Stimulated activated naive CD8-positive, alpha-beta T cell treated with anti-CD3 and anti-CD28 coated beads, Interleukin-15, Interleukin-2, amounts not matched to agents 100 U/mL and 50 U/mL, for 24 hours (primary cell): ENCODE results near the gene OLFML3.
"Not testable (repeated sequence)": the region's sequence is repeated elsewhere in the genome, so short reads cannot be mapped to it uniquely, and the experiment has no call there.

Source experiments
- ATAC-seq: fragments of 150-1000 bp; cut with Tn5 transposase; one replicate; pipeline ENCODE4 v1.10.0; 2021
- DNase-seq: peaks from one replicate; pipeline ENCODE4 v3.0.0; 2021

Gene OLFML3

GRCh38 chr1:113978863-113979702, at the start of gene OLFML3:
OLFML3 (plus strand) TSS chr1:113979474; CDS start chr1:113979517, 43 bp downstream.
- peak; percentile 72 for DNase-seq
- ATAC-seq, result no peak

GRCh38 chr1:113929750-113930498, 49.4 kb upstream of the OLFML3 start:
- ATAC-seq (peak; percentile 38), DNase-seq (peak; percentile 70)

- DNase-seq (peak; percentile 72), ATAC-seq (peak; percentile 71)
These were observed 48.6 kb upstream of the OLFML3 start for GRCh38 chr1:113930499-113931161.

- DNase-seq, result no peak
These were observed 47.8 kb upstream of the OLFML3 start for GRCh38 chr1:113931451-113931851.

GRCh38 chr1:113934006-113934405, 45.3 kb upstream of the OLFML3 start:
- DNase-seq (no peak), ATAC-seq (no peak)

More at GRCh38 chr1:113931451-113931851, 47.8 kb upstream of the OLFML3 start:
- no peak for ATAC-seq

- DNase-seq, result no peak
- no peak for ATAC-seq
These were observed 44.7 kb upstream of the OLFML3 start for GRCh38 chr1:113934511-113935055.

- ATAC-seq, result no peak
- no peak for DNase-seq
These were observed 44.1 kb upstream of the OLFML3 start for GRCh38 chr1:113935176-113935575.

- peak; percentile 30 for ATAC-seq
- no peak for DNase-seq
These were observed 43.3 kb upstream of the OLFML3 start for GRCh38 chr1:113935970-113936369.

- ATAC-seq (no peak), DNase-seq (no peak)
These were observed 42.1 kb upstream of the OLFML3 start for GRCh38 chr1:113937146-113937545.

GRCh38 chr1:113938192-113938591, 41.1 kb upstream of the OLFML3 start:
- no peak for ATAC-seq
- no peak for DNase-seq

GRCh38 chr1:113940365-113941244, 38.7 kb upstream of the OLFML3 start:
- ATAC-seq (peak; percentile 78), DNase-seq (peak; percentile 69)

- peak; percentile 22 for ATAC-seq
- no peak for DNase-seq
These were observed 38.1 kb upstream of the OLFML3 start for GRCh38 chr1:113941245-113941559.

- DNase-seq (no peak), ATAC-seq (no peak)
These were observed 36.7 kb upstream of the OLFML3 start for GRCh38 chr1:113942527-113942926.

- DNase-seq (no peak), ATAC-seq (no peak)
These were observed 36.1 kb upstream of the OLFML3 start for GRCh38 chr1:113943028-113943811.

GRCh38 chr1:113945329-113945728, 33.9 kb upstream of the OLFML3 start:
- ATAC-seq (no peak), DNase-seq (no peak)

GRCh38 chr1:113946112-113946511, 33.2 kb upstream of the OLFML3 start:
- no peak for DNase-seq
- ATAC-seq, result no peak

- ATAC-seq, result peak; percentile 55
- no peak for DNase-seq
These were observed 32.4 kb upstream of the OLFML3 start for GRCh38 chr1:113946678-113947387.

- ATAC-seq (no peak), DNase-seq (no peak)
These were observed 31.7 kb upstream of the OLFML3 start for GRCh38 chr1:113947388-113948107.

GRCh38 chr1:113948151-113948550, 31.1 kb upstream of the OLFML3 start:
- DNase-seq, ATAC-seq: not testable (repeated sequence)
